CD14-positive monocyte (primary cell): Measurements from ENCODE around the gene NDUFB2. TPM values are rescaled to one million over a fixed set of nuclear protein-coding genes. Genes with fewer than 3 reads are reported as not detected.
"Not testable (repeated sequence)": the region's sequence is repeated elsewhere in the genome, so short reads cannot be mapped to it uniquely, and the experiment has no call there.

Experiments used
- DNase-seq, 3 donors: peaks; one replicate each; pipeline ENCODE4 v3.0.0-alpha.2; 2011 to 2022
- H2AFZ ChIP-seq: 2 replicates; pipeline ENCODE4 v1.6.0; 2012; ENCODE audit warnings: mild to moderate bottlenecking, low read depth, low read length, inconsistent platforms; ENCODE audit not compliant: insufficient read depth, poor library complexity, severe bottlenecking
- H3K27ac ChIP-seq, 2 donors: 1 replicate in 1 of 2; 2 replicates in 1 of 2; pipeline ENCODE4 v1.5.1; 2012 to 2013; ENCODE audit warnings: low read length in 2 of 2, control low read depth in 1 of 2, inconsistent platforms in 1 of 2, low read depth in 1 of 2, mild to moderate bottlenecking in 1 of 2
- H3K27me3 ChIP-seq, 2 donors: one replicate each; pipeline versions ENCODE4 v1.6.0 to v1.6.1; 2011 to 2013; ENCODE audit warnings: low read length in 2 of 2; ENCODE audit not compliant: control insufficient read depth in 2 of 2, insufficient read depth in 2 of 2
- H3K36me3 ChIP-seq, 2 donors: replicated peaks in 1 of 2; 1 replicate in 1 of 2; 2 replicates in 1 of 2; pipeline versions ENCODE4 v1.5.1 to v1.6.1; 2012 to 2013; ENCODE audit warnings: low read length in 2 of 2, control low read depth in 1 of 2, inconsistent platforms in 1 of 2, mild to moderate bottlenecking in 1 of 2; ENCODE audit not compliant: insufficient read depth in 2 of 2, control insufficient read depth in 1 of 2
- H3K4me1 ChIP-seq, 2 donors: 1 replicate in 1 of 2; 2 replicates in 1 of 2; pipeline versions ENCODE4 v1.5.1 to v1.6.1; 2012 to 2013; ENCODE audit warnings: low read length in 2 of 2, control low read depth in 1 of 2, inconsistent platforms in 1 of 2, mild to moderate bottlenecking in 1 of 2, moderate library complexity in 1 of 2; ENCODE audit not compliant: insufficient read depth in 2 of 2, control insufficient read depth in 1 of 2
- H3K4me2 ChIP-seq: replicated peaks from 2 replicates; pipeline ENCODE3; 2012; ENCODE audit warnings: low read length, moderate library complexity, mild to moderate bottlenecking; ENCODE audit not compliant: poor library complexity, severe bottlenecking; ENCODE audit errors: extremely low read depth
- H3K4me3 ChIP-seq, 3 experiments: fragments of 200-600 bp in 1 of 3; sonication (generic) in 1 of 3; replicated peaks in 1 of 3; 1 replicate in 2 of 3; 2 replicates in 1 of 3; pipeline ENCODE4 v1.5.1; 2011 to 2013; ENCODE audit warnings: low read length in 3 of 3, mild to moderate bottlenecking in 3 of 3, control low read depth in 2 of 3, low read depth in 2 of 3, inconsistent platforms in 1 of 3, moderate library complexity in 1 of 3
- H3K79me2 ChIP-seq: 2 replicates; pipeline ENCODE4 v1.6.0; 2012; ENCODE audit warnings: mild to moderate bottlenecking, control low read depth, inconsistent platforms, low read length, moderate library complexity; ENCODE audit not compliant: insufficient read depth
- H3K9ac ChIP-seq: 2 replicates; pipeline ENCODE4 v1.6.0; 2017; ENCODE audit warnings: low read length, mild to moderate bottlenecking; ENCODE audit not compliant: insufficient read depth, poor library complexity, severe bottlenecking
- H3K9me3 ChIP-seq, 2 donors: replicated peaks in 1 of 2; 1 replicate in 1 of 2; 2 replicates in 1 of 2; pipeline versions ENCODE4 v1.5.1 to v1.6.1; 2012 to 2013; ENCODE audit warnings: low read length in 2 of 2, control low read depth in 1 of 2; ENCODE audit not compliant: control insufficient read depth in 1 of 2, insufficient read depth in 1 of 2
- H4K20me1 ChIP-seq: 2 replicates; pipeline ENCODE4 v1.6.0; 2012; ENCODE audit warnings: mild to moderate bottlenecking, low read length, control low read depth, moderate library complexity; ENCODE audit not compliant: insufficient read depth
- H3K27ac Mint-ChIP-seq, 7 donors: one replicate each; pipeline ENCODE4 v1.8.0; 2020; ENCODE audit warnings: mild to moderate bottlenecking in 7 of 7, mixed read lengths in 7 of 7, moderate library complexity in 6 of 7, inconsistent platforms in 2 of 7
- H3K27me3 Mint-ChIP-seq, 3 donors: one replicate each; pipeline ENCODE4 v1.8.0; 2021 to 2022; ENCODE audit warnings: low read depth in 3 of 3, mild to moderate bottlenecking in 3 of 3, mixed read lengths in 3 of 3, moderate library complexity in 3 of 3, inconsistent platforms in 1 of 3
- H3K36me3 Mint-ChIP-seq, 2 donors: one replicate each; pipeline ENCODE4 v1.8.0; 2020; ENCODE audit warnings: mixed read lengths in 2 of 2, inconsistent platforms in 1 of 2, mild to moderate bottlenecking in 1 of 2
- H3K4me1 Mint-ChIP-seq: one replicate; pipeline ENCODE4 v1.8.0; 2020; ENCODE audit warnings: mild to moderate bottlenecking, mixed read lengths
- H3K4me3 Mint-ChIP-seq, 2 donors: one replicate each; pipeline ENCODE4 v1.8.0; 2020; ENCODE audit warnings: mild to moderate bottlenecking in 2 of 2, mixed read lengths in 2 of 2, moderate library complexity in 1 of 2
- H3K9me3 Mint-ChIP-seq, 7 donors: one replicate each; pipeline ENCODE4 v1.8.0; 2020 to 2022; ENCODE audit warnings: mixed read lengths in 7 of 7, mild to moderate bottlenecking in 6 of 7, moderate library complexity in 6 of 7, inconsistent platforms in 2 of 7
- CTCF ChIP-seq: fragments of 200-600 bp; IDR thresholded peaks from one replicate; pipeline ENCODE4 v1.8.0; 2022; ENCODE audit warnings: antibody characterized with exemption, mild to moderate bottlenecking
- WGBS: methylation state at CpG from one replicate; pipeline ENCODE4 v1.1.5; 2013; ENCODE audit warnings: missing lambda C conversion rate; ENCODE audit not compliant: insufficient coverage; 5-methylcytosine and 5-hydroxymethylcytosine counted together
- intact Hi-C, 2 donors: fragments of 100-400 bp; cut with micrococcal nuclease; formaldehyde crosslinking; loops; one replicate each; pipeline versions ENCODE4 v1.15.0 to v1.15.1; 2023
- polyA plus RNA-seq, 3 donors: library from polyadenylated mRNA; depleted of rRNA in 1 of 3; unstranded in 2 of 3; stranded (reverse) in 1 of 3; fragments of 300-500 nt in 2 of 3; fragments of >200 nt in 1 of 3; fragmentation: Illumina TruSeq in 2 of 3; gene quantifications; 1 replicate in 2 of 3; 2 replicates in 1 of 3; pipeline ENCODE4 v1.2.3, GENCODE V29; 2012 to 2021

The NDUFB2 gene
- polyA plus RNA-seq, 3 donors, result 250 to 516 (median 479) TPM

DNA sequence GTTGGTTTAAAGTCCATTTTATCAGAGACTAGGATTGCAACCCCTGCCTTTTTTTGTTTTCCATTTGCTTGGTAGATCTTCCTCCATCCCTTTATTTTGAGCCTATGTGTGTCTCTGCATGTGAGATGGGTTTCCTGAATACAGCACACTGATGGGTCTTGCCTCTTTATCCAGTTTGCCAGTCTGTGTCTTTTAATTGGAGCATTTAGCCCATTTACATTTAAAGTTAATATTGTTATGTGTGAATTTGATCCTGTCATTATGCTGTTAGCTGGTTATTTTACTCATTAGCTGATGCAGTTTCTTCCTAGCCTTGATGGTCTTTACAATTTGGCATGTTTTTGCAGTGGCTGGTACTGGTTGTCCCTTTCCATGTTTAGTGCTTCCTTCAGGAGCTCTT lies 15.9 kb downstream of the NDUFB2 start:
- H3K36me3 Mint-ChIP-seq, result peaks cover 21 to 24% of the 10 kb centered on the region in 2 donors
- DNase-seq, H3K4me2 ChIP-seq, H3K4me1 Mint-ChIP-seq, H3K27me3 Mint-ChIP-seq, H4K20me1 ChIP-seq, H3K27me3 ChIP-seq, H3K79me2 ChIP-seq, H3K9ac ChIP-seq, H3K9me3 Mint-ChIP-seq, H3K4me3 ChIP-seq, H3K9me3 ChIP-seq, H3K4me3 Mint-ChIP-seq, H3K27ac Mint-ChIP-seq, H3K27ac ChIP-seq, H3K36me3 ChIP-seq, intact Hi-C loops, H3K4me1 ChIP-seq, H2AFZ ChIP-seq: not testable (repeated sequence)

DNA sequence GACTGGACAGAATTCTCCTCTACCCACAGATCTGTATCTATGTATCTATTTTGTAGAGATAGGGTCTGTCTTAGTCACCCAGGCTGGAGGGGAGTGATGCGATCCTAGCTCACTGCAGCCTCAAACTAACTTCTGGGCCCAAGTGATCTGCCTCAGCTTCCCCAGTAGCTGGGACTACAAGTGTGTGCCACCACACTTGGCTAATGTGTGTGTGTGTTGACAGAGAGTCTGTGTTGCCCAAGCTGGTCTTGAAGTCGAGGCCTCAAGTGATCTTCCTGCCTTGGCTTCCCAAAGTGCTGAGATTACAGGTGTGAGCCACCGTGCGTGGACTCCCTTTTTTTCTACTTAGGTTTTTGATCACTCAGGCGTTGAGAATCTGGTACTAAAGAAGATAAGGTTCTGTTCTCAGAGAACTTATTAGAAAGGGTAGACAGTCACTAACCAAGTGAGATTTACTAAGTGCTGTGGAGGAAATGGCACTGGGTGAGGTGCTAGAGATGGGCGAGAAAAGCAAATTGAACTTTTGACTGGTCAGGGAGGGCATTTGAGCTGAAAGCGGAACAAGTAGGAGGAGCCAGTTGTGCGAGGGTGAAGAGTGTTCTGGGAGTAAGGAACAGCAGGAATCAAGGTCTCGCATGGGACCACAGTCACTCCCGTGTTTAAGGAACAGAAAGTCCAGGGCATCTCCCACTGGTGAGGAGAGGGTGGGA lies 18.0 kb downstream of the NDUFB2 start:
- Histone ChIP-seq H3K4me3 (no peak overlapping the region), H3K9me3 (no peaks in the 10 kb centered on the region), H3K9ac (no peak overlapping the region), H4K20me1 (no peaks in the 10 kb centered on the region), H3K27me3 (no peaks in the 10 kb centered on the region), H2AFZ (no peak overlapping the region), H3K36me3 (peaks cover 0 to 4% of the 10 kb centered on the region in 2 donors), H3K27ac (no peak overlapping the region), H3K4me1 (peaks cover 1 to 2% of the 10 kb centered on the region in 2 donors), H3K79me2 (no peaks in the 10 kb centered on the region), H3K4me2 (no peak overlapping the region)
- no peak for TF ChIP-seq CTCF
- WGBS, result 83% methylated on average over 9 of the region's 10 CpGs
- DNase-seq, result no peak
- Mint-ChIP-seq H3K4me3 (no peak overlapping the region), H3K27ac (peak overlapping the region in 1 of 7 donors; percentile 25), H3K4me1 (peaks cover 2% of the 10 kb centered on the region), H3K27me3 (no peaks in the 10 kb centered on the region), H3K9me3 (peaks cover 0 to 9% (median 4%) of the 10 kb centered on the region in 7 donors), H3K36me3 (peaks cover 21 to 24% of the 10 kb centered on the region in 2 donors)
- intact Hi-C loops, result no loop called here
